HG03108 (cell line): ENCODE data around the gene KDM3A.
A peak's percentile ranks its signal among the peaks of the same experiment; 100 is the strongest.

Experiments used
- ATAC-seq: cut with Tn5 transposase; IDR thresholded peaks from one replicate; pipeline ENCODE4 v1.9.1; 2021; ENCODE audit warnings: moderate library complexity; ENCODE audit not compliant: unreplicated experiment

Gene KDM3A

GRCh38 chr2:86434290-86434689, 6.9 kb upstream of the KDM3A start:
- no peak for ATAC-seq

DNA sequence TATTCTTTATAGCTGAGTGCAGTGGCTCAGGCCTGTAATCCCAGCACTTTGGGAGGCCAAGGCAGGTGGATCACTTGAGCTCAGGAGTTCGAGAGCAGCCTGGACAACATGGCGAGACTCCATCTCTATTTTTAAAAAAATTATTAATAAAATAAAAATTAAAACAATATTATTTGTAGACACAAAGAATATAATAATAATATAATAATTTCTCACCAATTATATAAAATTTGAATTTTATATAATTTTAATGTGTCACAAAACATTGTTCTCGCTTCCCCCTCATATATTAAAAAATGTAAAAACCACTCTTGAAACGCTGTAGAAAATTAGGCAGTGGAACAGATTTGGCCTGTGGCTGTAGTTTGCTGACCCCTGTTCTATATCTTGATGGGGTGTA, 5.6 kb upstream of the KDM3A start:
- no peak for ATAC-seq

DNA sequence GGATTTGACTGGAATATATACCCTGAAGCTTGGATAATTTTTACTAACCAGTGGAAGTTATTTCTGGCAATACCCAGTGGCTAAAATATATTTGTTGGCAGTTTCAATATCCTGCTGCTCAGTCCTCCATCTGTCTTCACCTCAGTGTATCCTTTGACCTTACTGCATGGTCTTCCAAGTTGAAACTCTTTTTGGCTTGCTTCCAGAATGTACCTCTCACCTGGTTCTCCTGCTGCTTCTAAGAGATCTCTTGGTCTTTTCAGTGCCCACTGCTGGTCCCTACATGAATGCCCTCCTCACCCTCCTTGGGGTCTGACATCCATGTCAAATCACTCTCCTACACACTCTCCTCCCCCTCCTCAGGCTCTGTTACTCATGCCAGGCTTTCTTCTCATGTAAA, 4.8 kb upstream of the KDM3A start:
- no peak for ATAC-seq

- ATAC-seq, result no peak
These were observed 1.1 kb upstream of the KDM3A start for GRCh38 chr2:86439879-86440630.

GRCh38 chr2:86441392-86441881, 266 bp downstream of the KDM3A start:
- ATAC-seq, result no peak

- ATAC-seq, result no peak
These were observed 891 bp downstream of the KDM3A start for GRCh38 chr2:86441882-86442641.

DNA sequence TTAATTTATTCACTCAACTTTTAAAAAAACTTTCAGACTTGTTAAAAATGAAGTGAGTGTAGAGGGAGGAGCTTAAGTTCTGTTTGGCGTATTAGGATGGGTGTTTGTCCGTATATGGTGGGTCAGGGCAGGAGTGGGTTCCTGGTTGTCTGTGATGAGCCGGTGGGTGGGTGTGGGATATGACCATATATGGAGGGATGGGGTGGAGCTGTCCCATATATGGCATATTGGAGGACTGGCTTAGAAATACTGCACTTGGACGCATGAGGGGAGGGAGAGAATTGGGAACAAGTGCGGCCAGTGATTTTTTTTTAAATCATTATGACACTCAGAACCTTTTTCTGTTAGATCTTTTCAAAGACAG, 1.5 kb downstream of the KDM3A start:
- ATAC-seq, result peak; percentile 63

DNA sequence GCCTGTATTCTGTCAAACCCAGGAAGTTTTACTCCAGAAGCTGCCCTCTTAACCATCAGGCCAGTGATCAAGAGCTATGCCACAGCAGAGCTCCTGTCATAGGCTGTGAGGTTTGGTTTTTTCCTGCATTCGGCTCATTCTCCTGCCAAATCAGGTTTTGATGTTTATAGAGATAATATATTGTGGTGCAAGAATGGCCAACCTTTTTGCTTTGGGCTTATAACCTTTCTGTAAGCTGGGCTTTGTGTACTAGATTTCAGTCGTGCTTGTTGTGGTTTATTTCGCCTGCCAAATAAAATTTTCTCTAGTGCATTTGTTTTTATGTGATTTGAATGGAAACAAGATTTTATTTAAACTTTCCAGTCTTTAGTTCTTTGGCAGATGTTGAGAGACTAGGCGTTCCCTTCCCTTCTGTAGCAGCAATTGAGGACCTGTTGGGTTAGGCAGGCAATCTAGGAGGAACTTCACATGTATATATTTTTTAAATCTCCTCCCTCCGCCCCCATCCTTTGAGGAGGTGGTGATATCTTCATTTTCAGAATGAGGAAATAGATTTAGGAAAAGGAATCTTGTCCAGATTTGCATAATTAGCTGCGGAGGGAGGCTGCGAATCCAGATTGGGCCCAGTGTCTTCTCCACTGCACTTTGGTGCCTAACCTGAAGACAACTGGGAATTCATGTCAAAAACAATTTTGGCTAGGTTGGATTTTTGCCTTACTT, 2.6 kb downstream of the KDM3A start:
- no peak for ATAC-seq

GRCh38 chr2:86445436-86445835, 4.3 kb downstream of the KDM3A start:
- no peak for ATAC-seq

DNA sequence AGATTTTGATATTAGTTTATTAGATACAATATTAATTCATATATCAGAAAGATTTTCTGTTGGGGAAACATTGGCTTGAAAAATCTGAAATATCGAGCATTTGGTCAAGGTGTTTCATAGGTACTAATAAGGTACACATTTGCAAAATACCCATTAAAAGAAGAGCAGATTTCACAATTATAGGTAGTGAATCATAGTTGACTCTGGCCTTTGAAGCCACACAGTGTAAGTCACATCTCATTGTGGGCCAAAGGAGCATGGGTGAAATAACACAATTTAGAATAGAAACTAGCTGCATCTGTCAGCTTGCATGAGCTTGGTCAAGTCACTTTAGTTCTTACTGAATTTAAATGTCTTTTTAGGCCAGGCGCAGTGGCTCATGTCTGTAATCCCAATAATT, 4.9 kb downstream of the KDM3A start:
- ATAC-seq, result no peak

GRCh38 chr2:86453836-86454235, 12.7 kb downstream of the KDM3A start:
- no peak for ATAC-seq

DNA sequence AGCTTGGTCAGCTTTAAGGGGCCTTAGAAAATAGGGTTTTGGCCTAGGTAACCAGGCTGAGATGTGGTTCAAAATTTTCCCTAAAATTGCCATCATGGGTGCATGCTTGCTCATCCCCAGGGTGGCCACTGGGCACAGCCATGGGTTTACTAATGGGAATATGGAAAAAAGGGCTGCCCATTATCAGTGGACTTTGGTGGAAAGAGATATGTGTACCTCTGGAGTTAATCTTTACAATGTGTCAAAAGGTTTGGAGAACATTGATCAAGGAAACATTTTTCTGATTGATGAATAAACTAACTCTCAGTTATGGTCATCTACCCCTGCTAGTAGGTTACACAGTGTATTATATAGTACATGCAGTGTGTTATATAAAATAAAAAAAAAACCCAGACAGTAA, 13.1 kb downstream of the KDM3A start:
- ATAC-seq, result no peak

DNA sequence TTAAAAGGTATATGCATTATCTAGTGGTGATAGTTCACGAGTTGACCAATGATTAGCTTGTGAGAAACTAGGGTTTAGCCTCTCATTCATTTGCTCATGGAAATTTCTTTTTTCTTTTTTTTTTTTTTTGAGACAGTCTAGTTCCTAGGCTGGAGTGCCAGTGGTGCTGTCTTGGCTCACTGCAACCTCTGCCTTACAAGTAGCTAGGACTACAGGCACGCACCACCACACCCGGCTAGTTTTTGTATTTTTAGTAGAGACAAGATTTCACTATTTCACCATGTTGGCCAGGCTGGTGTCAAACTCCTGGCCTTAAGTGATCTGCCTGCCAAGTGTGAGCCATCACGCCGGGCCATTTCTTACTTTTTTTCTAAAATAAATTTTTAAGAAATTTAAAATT, 14.0 kb downstream of the KDM3A start:
- no peak for ATAC-seq

DNA sequence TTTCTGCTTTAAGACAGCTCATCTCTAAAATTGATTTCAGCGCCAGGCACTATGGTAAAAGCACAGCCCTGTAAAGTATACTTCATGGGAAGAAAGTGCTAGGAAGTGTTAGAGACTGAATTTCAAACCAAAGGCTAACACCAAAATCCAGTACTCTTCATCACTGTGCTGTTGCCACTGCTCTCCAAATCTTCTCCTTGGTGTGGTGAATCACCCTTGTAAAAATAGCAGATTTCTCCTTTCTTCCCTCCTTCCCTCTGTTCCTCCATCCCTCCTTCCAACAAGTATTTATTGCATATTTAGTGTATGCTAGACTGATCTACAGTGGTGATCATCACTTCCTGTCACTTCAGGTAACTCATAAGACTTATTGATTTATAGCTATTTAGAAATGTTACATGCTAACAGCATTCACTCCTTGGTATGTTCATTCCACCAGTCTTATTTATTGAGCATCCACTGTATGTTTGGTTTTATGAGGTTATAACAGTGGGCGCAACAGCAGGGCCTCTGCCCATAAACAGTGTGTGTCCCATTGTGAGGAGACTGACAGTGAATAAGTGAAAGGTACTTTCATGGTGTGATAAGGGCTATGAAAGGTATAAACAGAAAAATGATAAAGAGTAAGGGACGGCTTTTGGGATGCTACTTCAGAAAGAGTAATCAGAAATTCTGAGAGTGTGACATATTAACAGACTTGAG, 20.0 kb downstream of the KDM3A start:
- ATAC-seq, result no peak

DNA sequence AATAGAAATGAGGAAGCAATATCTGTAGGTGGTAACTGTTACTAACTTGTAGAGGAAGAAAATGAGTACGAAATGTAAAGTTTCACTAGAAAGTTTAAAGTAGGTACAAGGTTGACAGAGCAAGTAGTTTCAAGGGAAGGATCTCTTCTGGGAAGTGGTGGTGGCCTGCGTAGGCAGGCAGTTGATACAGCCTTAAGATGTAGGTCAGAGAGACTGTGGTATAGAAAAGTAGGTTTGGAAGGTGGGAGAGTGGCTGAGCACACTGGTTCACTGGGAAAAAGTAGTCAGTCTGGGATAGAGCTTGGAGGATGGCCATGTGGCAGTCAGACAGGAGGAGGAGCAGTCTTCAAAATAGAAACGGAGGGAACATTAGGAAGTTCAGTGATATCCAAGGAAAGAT, 23.5 kb downstream of the KDM3A start:
- ATAC-seq, result no peak

DNA sequence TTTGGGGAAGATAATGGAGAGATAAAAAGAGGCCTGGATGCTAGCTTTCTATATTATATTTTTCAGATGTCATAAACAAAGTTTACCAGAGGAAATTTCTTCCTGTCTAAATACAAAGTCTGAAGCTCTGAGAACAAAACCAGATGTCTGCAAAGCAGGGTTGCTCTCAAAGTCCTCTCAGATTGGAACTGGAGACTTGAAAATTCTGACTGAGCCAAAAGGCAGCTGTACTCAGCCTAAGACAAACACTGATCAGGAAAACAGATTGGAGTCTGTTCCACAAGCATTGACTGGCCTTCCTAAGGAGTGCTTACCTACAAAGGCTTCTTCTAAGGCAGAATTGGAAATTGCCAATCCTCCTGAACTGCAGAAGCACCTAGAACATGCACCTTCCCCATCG, 25.1 kb downstream of the KDM3A start:
- no peak for ATAC-seq

DNA sequence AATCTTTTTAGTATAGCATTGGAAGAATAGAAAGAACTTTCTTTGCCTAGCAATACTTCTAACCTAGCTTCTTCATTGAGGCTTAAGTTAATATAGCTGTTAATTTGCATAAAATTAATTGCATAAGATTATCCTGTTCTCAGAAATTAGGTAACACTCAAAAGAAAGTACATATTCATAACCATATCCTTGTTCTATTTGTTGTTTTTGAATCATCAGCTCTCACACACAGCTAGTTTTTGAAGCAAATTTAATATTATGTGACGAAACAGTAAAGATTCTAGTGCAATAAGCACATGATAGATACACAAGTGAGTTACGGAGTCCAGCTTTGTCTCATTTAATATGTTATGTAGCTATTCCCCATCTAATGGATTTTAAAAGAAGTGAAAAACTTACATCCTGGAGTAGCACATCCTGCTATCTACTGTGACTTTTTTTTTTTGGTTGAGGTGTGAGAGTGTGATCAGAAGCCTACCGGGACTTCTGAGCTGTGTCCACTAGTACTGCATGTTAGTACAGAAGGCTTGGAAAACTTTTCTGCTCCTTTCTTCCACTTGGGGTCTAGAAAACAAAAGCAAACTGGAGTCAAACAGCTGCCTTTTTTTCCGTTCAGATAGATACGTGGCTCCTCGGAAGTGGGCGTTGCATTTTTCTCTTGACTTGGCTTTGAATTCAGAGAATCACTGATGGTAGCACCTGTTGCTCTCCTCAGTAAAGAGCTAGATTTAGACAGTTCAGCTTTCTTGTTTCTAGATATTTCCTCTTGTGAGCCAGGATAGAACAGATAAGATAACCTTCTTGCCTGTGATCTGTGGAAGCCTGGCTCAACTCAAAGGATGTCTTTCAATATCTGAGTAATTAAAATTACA, 27.2 kb downstream of the KDM3A start:
- ATAC-seq, result no peak

- no peak for ATAC-seq
These were observed 29.7 kb downstream of the KDM3A start for GRCh38 chr2:86470890-86471289.

GRCh38 chr2:86471637-86472036, 30.5 kb downstream of the KDM3A start:
- no peak for ATAC-seq

GRCh38 chr2:86476092-86476491, 34.9 kb downstream of the KDM3A start:
- no peak for ATAC-seq
